DND-41 (cell line): ENCODE results near the gene GRM4.

ENCODE experiments used
- ATAC-seq: fragments of 200-7000 bp; cut with Tn5 transposase; 3 replicates; pipeline ENCODE4 v1.9.1; 2021; ENCODE audit warnings: low read depth; ENCODE audit not compliant: insufficient read depth
- DNase-seq: peaks from one replicate; pipeline ENCODE4 v3.0.0-alpha.2; 2020
- H2AFZ ChIP-seq: 2 replicates; pipeline ENCODE4 v1.6.0; 2012; ENCODE audit warnings: low read depth, low read length
- H3K27ac ChIP-seq: 2 replicates; pipeline ENCODE4 v1.5.1; 2012; ENCODE audit warnings: low read length, inconsistent platforms
- H3K27me3 ChIP-seq: fragments of 200-600 bp; sonication (generic); 2 replicates; pipeline ENCODE4 v1.6.0; 2012; ENCODE audit warnings: low read length, mild to moderate bottlenecking, inconsistent platforms; ENCODE audit not compliant: insufficient read depth, poor library complexity
- H3K36me3 ChIP-seq: 2 replicates; pipeline ENCODE4 v1.5.1; 2012; ENCODE audit warnings: low read length, inconsistent platforms; ENCODE audit not compliant: insufficient read depth
- H3K4me1 ChIP-seq: 2 replicates; pipeline ENCODE4 v1.5.1; 2012; ENCODE audit warnings: mild to moderate bottlenecking, low read length; ENCODE audit not compliant: insufficient read depth
- H3K4me2 ChIP-seq: 2 replicates; pipeline ENCODE4 v1.6.0; 2012; ENCODE audit warnings: mild to moderate bottlenecking, moderate library complexity, low read length, inconsistent platforms; ENCODE audit not compliant: insufficient read depth
- H3K4me3 ChIP-seq, 2 experiments: fragments of 200-600 bp in 1 of 2; shearing (Covaris generic) in 1 of 2; 2 replicates each; pipeline ENCODE4 v1.5.1; 2012 to 2016; ENCODE audit warnings: inconsistent platforms in 2 of 2, low read length in 2 of 2, mild to moderate bottlenecking in 2 of 2, low read depth in 1 of 2, moderate library complexity in 1 of 2
- H3K79me2 ChIP-seq: 2 replicates; pipeline ENCODE4 v1.6.0; 2012; ENCODE audit warnings: low read length, inconsistent platforms; ENCODE audit not compliant: insufficient read depth
- H3K9ac ChIP-seq: 2 replicates; pipeline ENCODE4 v1.6.0; 2012; ENCODE audit warnings: low read depth, mild to moderate bottlenecking, inconsistent platforms, low read length, moderate library complexity
- H3K9me3 ChIP-seq: 2 replicates; pipeline ENCODE4 v1.5.1; 2012; ENCODE audit warnings: low read length, moderate library complexity, mild to moderate bottlenecking, inconsistent platforms; ENCODE audit not compliant: insufficient read depth, severe bottlenecking
- H4K20me1 ChIP-seq: 2 replicates; pipeline ENCODE4 v1.6.0; 2012; ENCODE audit warnings: low read length; ENCODE audit not compliant: insufficient read depth
- EZH2 ChIP-seq: IDR thresholded peaks from 3 replicates; pipeline ENCODE4 v1.6.1; 2012; ENCODE audit warnings: borderline replicate concordance, low read depth, mild to moderate bottlenecking, moderate library complexity, low read length, inconsistent platforms; ENCODE audit not compliant: severe bottlenecking
- TF ChIP-seq, protein P1 (sequence below): IDR thresholded peaks from 2 replicates; pipeline ENCODE4 v1.5.1; 2012; ENCODE audit warnings: borderline replicate concordance, low read length, moderate library complexity, mild to moderate bottlenecking; ENCODE audit not compliant: poor library complexity, severe bottlenecking; ENCODE audit errors: extremely low read depth

The GRM4 gene

DNA sequence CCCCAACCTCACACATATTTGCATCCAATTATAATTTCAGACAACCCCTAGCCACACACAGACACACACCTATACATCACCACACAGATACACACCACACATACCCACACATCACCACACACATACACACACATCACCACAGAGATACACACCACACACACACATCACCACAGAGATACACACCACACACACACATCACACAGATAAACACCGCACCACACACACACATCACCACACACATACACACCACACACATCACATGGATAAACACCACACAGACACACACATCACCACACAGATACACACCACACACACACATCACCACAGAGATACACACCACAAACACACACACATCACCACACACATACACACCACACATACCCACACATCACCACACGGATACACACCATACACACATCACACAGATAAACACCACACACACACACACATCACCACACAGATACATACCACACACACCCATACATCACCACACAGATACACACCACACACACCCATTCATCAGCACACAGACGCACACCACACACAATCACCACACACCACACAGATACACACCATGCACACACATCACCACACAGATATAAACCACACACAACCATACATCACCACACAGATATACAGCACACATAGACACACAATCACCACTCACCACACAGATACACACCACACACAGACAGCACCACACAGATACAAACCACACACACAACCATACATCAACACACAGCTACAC is 74.6 kb downstream of the GRM4 start:
- Histone ChIP-seq H3K27ac (no peak overlapping the region), H3K4me3 (no peak overlapping the region), H2AFZ (no peak overlapping the region), H3K9ac (no peak overlapping the region), H3K4me2 (no peak overlapping the region), H3K4me1 (no peaks in the 10 kb centered on the region), H3K27me3 (no peaks in the 10 kb centered on the region), H3K79me2 (no peaks in the 10 kb centered on the region), H4K20me1 (peaks cover 3% of the 10 kb centered on the region; the same call in 1 of the 2 replicates), H3K9me3 (no peaks in the 10 kb centered on the region), H3K36me3 (no peaks in the 10 kb centered on the region)
- no peak for ATAC-seq
- TF ChIP-seq, protein P1, sequence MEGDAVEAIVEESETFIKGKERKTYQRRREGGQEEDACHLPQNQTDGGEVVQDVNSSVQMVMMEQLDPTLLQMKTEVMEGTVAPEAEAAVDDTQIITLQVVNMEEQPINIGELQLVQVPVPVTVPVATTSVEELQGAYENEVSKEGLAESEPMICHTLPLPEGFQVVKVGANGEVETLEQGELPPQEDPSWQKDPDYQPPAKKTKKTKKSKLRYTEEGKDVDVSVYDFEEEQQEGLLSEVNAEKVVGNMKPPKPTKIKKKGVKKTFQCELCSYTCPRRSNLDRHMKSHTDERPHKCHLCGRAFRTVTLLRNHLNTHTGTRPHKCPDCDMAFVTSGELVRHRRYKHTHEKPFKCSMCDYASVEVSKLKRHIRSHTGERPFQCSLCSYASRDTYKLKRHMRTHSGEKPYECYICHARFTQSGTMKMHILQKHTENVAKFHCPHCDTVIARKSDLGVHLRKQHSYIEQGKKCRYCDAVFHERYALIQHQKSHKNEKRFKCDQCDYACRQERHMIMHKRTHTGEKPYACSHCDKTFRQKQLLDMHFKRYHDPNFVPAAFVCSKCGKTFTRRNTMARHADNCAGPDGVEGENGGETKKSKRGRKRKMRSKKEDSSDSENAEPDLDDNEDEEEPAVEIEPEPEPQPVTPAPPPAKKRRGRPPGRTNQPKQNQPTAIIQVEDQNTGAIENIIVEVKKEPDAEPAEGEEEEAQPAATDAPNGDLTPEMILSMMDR, result no peak
- no peak for TF ChIP-seq EZH2
- no peak for DNase-seq

DNA sequence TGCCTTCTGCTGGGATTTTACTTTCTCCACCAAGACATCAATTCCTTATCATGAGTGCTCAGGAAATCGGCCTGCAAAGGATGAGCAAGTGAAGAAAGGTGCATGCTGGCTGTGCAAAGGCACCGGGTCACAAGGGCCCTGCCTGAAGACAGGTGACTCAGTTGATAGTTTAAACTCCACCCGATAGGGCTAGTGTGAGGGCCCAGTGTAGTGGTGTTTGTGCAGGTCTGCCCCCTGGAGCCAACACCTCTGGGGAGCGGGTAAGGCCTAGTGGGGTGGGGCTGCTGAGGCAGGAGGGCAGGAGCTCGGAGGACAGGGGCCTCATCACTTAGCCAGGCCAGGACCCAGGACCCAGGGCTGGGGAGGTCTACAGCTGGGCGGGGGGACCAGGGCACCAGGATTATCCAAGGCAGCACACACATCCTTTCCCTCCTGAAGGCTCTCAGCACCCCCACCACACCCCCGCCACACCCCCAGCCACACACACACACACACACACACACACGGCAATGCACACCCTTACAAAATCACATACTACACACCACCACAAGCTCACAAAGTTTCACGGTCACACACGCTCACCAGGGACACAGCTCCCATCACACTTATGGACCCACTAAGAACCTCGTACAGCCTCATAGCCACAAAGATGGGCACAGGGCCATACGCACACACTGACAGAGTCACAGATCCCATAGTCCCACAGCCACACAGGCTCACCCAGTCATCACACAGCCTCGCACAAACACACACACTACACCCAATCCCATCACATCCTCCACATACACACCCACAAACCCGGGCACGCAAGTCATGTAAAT is 75.4 kb downstream of the GRM4 start:
- DNase-seq, result no peak

DNA sequence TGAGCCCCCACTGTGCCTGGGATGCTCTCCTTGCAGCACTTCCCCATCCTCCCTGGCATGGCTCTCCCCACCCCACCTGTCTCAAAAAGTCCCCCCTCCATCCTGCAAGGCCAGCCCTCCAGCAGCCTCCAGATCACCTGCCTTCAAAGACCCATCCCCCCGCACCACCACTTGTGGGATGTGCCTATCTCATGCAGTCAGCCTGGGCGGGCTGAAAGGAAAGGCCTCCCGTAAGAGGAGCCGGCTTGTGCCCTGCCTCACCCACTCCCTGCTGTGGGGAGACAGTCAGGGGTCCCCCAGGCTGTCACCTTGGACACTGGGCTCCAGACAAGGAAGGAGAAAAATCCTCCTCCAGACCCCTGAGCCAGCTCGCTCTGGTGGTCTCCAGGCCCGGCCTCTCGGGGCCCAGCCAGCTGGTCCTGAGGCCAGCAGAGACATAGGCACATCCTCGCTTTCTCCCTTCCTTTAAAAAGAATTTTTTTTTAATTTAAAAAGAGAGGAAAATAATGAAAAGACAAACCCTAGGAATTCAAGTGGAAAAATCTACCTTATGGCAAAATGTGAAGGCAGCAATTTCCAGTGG is 77.3 kb downstream of the GRM4 start:
- Histone ChIP-seq H4K20me1 (peaks cover 3% of the 10 kb centered on the region; the same call in 1 of the 2 replicates), H3K4me3 (no peak overlapping the region), H3K9ac (no peak overlapping the region), H3K79me2 (no peaks in the 10 kb centered on the region), H2AFZ (no peak overlapping the region), H3K4me1 (no peaks in the 10 kb centered on the region), H3K27ac (no peak overlapping the region), H3K9me3 (no peaks in the 10 kb centered on the region), H3K27me3 (peaks cover 1% of the 10 kb centered on the region), H3K36me3 (no peaks in the 10 kb centered on the region), H3K4me2 (no peak overlapping the region)
- ATAC-seq (no peak), DNase-seq (no peak)
- TF ChIP-seq, protein P1, result no peak
- TF ChIP-seq EZH2, result no peak

More for the DNA sequence above, 75.4 kb downstream of the GRM4 start:
- no peak for TF ChIP-seq EZH2
- TF ChIP-seq, protein P1, result peak; percentile 5
- Histone ChIP-seq H3K27ac (no peak overlapping the region), H2AFZ (no peak overlapping the region), H3K36me3 (no peaks in the 10 kb centered on the region), H3K4me2 (no peak overlapping the region), H3K9me3 (no peaks in the 10 kb centered on the region), H3K27me3 (no peaks in the 10 kb centered on the region), H3K4me1 (no peaks in the 10 kb centered on the region), H3K4me3 (no peak overlapping the region), H3K9ac (no peak overlapping the region), H4K20me1 (peaks cover 3% of the 10 kb centered on the region; the same call in 1 of the 2 replicates), H3K79me2 (no peaks in the 10 kb centered on the region)
- peak; percentile 42; the same call in 1 of the 3 replicates for ATAC-seq
